K562 (cell line): ENCODE data around the gene FRAT1.

ENCODE experiments used
- NFYB ChIP-seq: IDR thresholded peaks from 2 replicates; pipeline ENCODE4 v1.6.1; 2011; ENCODE audit warnings: mild to moderate bottlenecking, moderate library complexity; ENCODE audit not compliant: insufficient read length; ENCODE audit errors: extremely low read depth
- U2AF1 ChIP-seq: fragments of 200-400 bp; formaldehyde crosslinking; optimal IDR thresholded peaks from 2 replicates; pipeline ENCODE3; 2017; ENCODE audit warnings: mild to moderate bottlenecking, low read depth, low read length, moderate library complexity

- no peak for TF ChIP-seq U2AF1
- no peak for TF ChIP-seq NFYB
These were observed 16.9 kb downstream of the FRAT1 start for GRCh38 chr10:97336006-97336405.
